Endothelial cell (in vitro differentiated cells): ENCODE results near the gene MARCO. TPM values are rescaled to one million over a fixed set of nuclear protein-coding genes. Genes with fewer than 3 reads are reported as not detected.

Experiments used
- DNase-seq: peaks from one replicate; pipeline ENCODE4 v3.0.0; 2021; ENCODE audit warnings: low spot score
- H3K27ac Mint-ChIP-seq: one replicate; pipeline ENCODE4 v1.8.0; 2021; ENCODE audit warnings: mixed read lengths, inconsistent platforms; ENCODE audit not compliant: unreplicated experiment
- H3K27me3 Mint-ChIP-seq: one replicate; pipeline ENCODE4 v1.8.0; 2021; ENCODE audit warnings: mild to moderate bottlenecking, moderate library complexity, mixed read lengths, inconsistent platforms; ENCODE audit not compliant: unreplicated experiment
- H3K36me3 Mint-ChIP-seq: one replicate; pipeline ENCODE4 v1.8.0; 2021; ENCODE audit warnings: mild to moderate bottlenecking, low read depth, mixed read lengths, inconsistent platforms; ENCODE audit not compliant: unreplicated experiment
- H3K4me1 Mint-ChIP-seq: one replicate; pipeline ENCODE4 v1.8.0; 2021; ENCODE audit warnings: mild to moderate bottlenecking, mixed read lengths, inconsistent platforms; ENCODE audit not compliant: unreplicated experiment
- H3K4me3 Mint-ChIP-seq: one replicate; pipeline ENCODE4 v1.8.0; 2021; ENCODE audit warnings: mild to moderate bottlenecking, mixed read lengths, inconsistent platforms; ENCODE audit not compliant: unreplicated experiment
- H3K9me3 Mint-ChIP-seq: one replicate; pipeline ENCODE4 v1.8.0; 2021; ENCODE audit warnings: mixed read lengths, inconsistent platforms; ENCODE audit not compliant: unreplicated experiment
- CTCF ChIP-seq: fragments of 200-600 bp; sonication (generic); IDR thresholded peaks from one replicate; pipeline ENCODE4 v1.5.0; 2021; ENCODE audit warnings: antibody characterized with exemption; ENCODE audit not compliant: unreplicated experiment
- long read RNA-seq: library from polyadenylated mRNA; unstranded; transcript quantifications from one replicate; pipeline ENCODE4 v2.0.0, GENCODE V29; 2020; ENCODE audit not compliant: unreplicated experiment
- total RNA-seq: library from RNA; stranded (reverse); fragmentation: NEBNext Ultra II Directional; extraction: Animal tissue kit (Norgen Biotek cat#: 25700); gene quantifications from one replicate; pipeline ENCODE4 v1.2.1, GENCODE V29; 2021; ENCODE audit not compliant: unreplicated experiment

Gene MARCO
- total RNA-seq: not detected
- long read RNA-seq: 0 reads

GRCh38 chr2:118942031-118942430, at the start of gene MARCO:
MARCO (plus strand) TSS chr2:118942194; CDS start chr2:118942301, 107 bp downstream.
- no peaks in the 10 kb centered on the region for H3K36me3 Mint-ChIP-seq
- DNase-seq: no peak
- no peaks in the 10 kb centered on the region for H3K4me1 Mint-ChIP-seq
- no peak within 1 kb of the TSS for H3K4me3 Mint-ChIP-seq
- no peak within 1 kb of the TSS for H3K27ac Mint-ChIP-seq
- TF ChIP-seq CTCF: no peak
- H3K9me3 Mint-ChIP-seq: no peaks in the 10 kb centered on the region
- peaks cover 3% of the 10 kb centered on the region for H3K27me3 Mint-ChIP-seq

- Mint-ChIP-seq H3K27ac (no peak overlapping the region), H3K27me3 (no peaks in the 10 kb centered on the region), H3K4me1 (no peaks in the 10 kb centered on the region), H3K9me3 (peaks cover 7% of the 10 kb centered on the region), H3K36me3 (no peaks in the 10 kb centered on the region), H3K4me3 (no peak overlapping the region)
- DNase-seq: no peak
- TF ChIP-seq CTCF: no peak
Measured at GRCh38 chr2:118893100-118893499, 48.9 kb upstream of the MARCO start.

- H3K27ac Mint-ChIP-seq: no peak overlapping the region
- H3K4me3 Mint-ChIP-seq: no peak overlapping the region
- H3K4me1 Mint-ChIP-seq: no peaks in the 10 kb centered on the region
- no peak for TF ChIP-seq CTCF
- no peaks in the 10 kb centered on the region for H3K9me3 Mint-ChIP-seq
- H3K36me3 Mint-ChIP-seq: no peaks in the 10 kb centered on the region
- no peak for DNase-seq
- H3K27me3 Mint-ChIP-seq: peaks cover 2% of the 10 kb centered on the region
Measured at GRCh38 chr2:118902266-118903028, 39.5 kb upstream of the MARCO start.

- Mint-ChIP-seq H3K9me3 (no peaks in the 10 kb centered on the region), H3K4me1 (no peaks in the 10 kb centered on the region), H3K27ac (no peak overlapping the region), H3K27me3 (peaks cover 2% of the 10 kb centered on the region), H3K4me3 (no peak overlapping the region), H3K36me3 (no peaks in the 10 kb centered on the region)
- no peak for TF ChIP-seq CTCF
- no peak for DNase-seq
Measured at GRCh38 chr2:118903029-118903351, 39.0 kb upstream of the MARCO start.
